ENCODE results near the gene HTR1D. TPM values are rescaled to one million over a fixed set of nuclear protein-coding genes. Genes with fewer than 3 reads are reported as not detected.

Gene HTR1D
- total and polyA plus RNA-seq, 12 donors = 0.03 to 0.06 TPM; not detected in 10

GRCh38 chr1:23188434-23188884 lies 28.8 kb downstream of the HTR1D start:
- DNase-seq = no peak
- WGBS, 4 donors = 72 to 82% (median 76%) methylated on average over 4 to 6 of the region's 6 CpGs
- Histone ChIP-seq H3K4me3 (no peak overlapping the region), H3K27me3 (no peaks in the 10 kb centered on the region), H3K9me3 (replicated peaks in 1 of 3) (no peaks in the 10 kb centered on the region), H3K36me3 (replicated peaks in 1 of 2) (no peaks in the 10 kb centered on the region), H3K27ac (no peak overlapping the region), H3K4me1 (replicated peaks in 1 of 2) (peaks cover 0 to 5% of the 10 kb centered on the region in 2 donors)
- TF ChIP-seq POLR2A (IDR thresholded peaks at IDR 0.05) (no peak), CTCF (IDR thresholded peaks at IDR 0.05) (no peak)
- intact Hi-C loops (cut with DNase I) = loop anchor here in 1 of 2 donors (5.0 kb wide), 1 partner anchor 211 kb away; no protein-coding TSS in a partner anchor

GRCh38 chr1:23187637-23188036 lies 29.7 kb downstream of the HTR1D start:
- WGBS, 4 donors = 72 to 85% (median 74%) methylated on average over 2 to 5 of the region's 5 CpGs
- intact Hi-C loops (cut with DNase I) = loop anchor here in 1 of 2 donors (5.0 kb wide), 1 partner anchor 210 kb away; no protein-coding TSS in a partner anchor
- Histone ChIP-seq H3K27me3 (no peaks in the 10 kb centered on the region), H3K36me3 (replicated peaks in 1 of 2) (no peaks in the 10 kb centered on the region), H3K9me3 (replicated peaks in 1 of 3) (no peaks in the 10 kb centered on the region), H3K4me1 (replicated peaks in 1 of 2) (peaks cover 0 to 5% of the 10 kb centered on the region in 2 donors), H3K27ac (no peak overlapping the region), H3K4me3 (no peak overlapping the region)
- TF ChIP-seq CTCF (IDR thresholded peaks at IDR 0.05) = no peak
- no peak for TF ChIP-seq POLR2A (IDR thresholded peaks at IDR 0.05)
- no peak for DNase-seq

GRCh38 chr1:23185381-23185780 lies 31.9 kb downstream of the HTR1D start:
- no peak for TF ChIP-seq CTCF (IDR thresholded peaks at IDR 0.05)
- no peak for TF ChIP-seq POLR2A (IDR thresholded peaks at IDR 0.05)
- WGBS, 4 donors = 48 to 68% (median 60%) methylated on average over 4 of the region's 4 CpGs
- Histone ChIP-seq H3K27me3 (no peaks in the 10 kb centered on the region), H3K4me1 (replicated peaks in 1 of 2) (peaks cover 0 to 5% of the 10 kb centered on the region in 2 donors), H3K27ac (no peak overlapping the region), H3K36me3 (replicated peaks in 1 of 2) (no peaks in the 10 kb centered on the region), H3K4me3 (no peak overlapping the region), H3K9me3 (replicated peaks in 1 of 3) (no peaks in the 10 kb centered on the region)
- no peak for DNase-seq
- intact Hi-C loops (cut with DNase I) = loop anchor here (2.0 to 5.0 kb wide), 3 partner anchors 87 to 209 kb away; no protein-coding TSS in a partner anchor

- H3K27ac ChIP-seq = no peak overlapping the region
- intact Hi-C loops (cut with DNase I) = loop anchor here (2.0 to 5.0 kb wide), 3 partner anchors 86 to 208 kb away; no protein-coding TSS in a partner anchor
These were observed 32.9 kb downstream of the HTR1D start for GRCh38 chr1:23184212-23184934.

More at GRCh38 chr1:23184212-23184934, 32.9 kb downstream of the HTR1D start:
- no peak for TF ChIP-seq POLR2A (IDR thresholded peaks at IDR 0.05)
- TF ChIP-seq CTCF (IDR thresholded peaks at IDR 0.05) = peak; percentile 86 to 98 (median 92)
- H3K4me3 ChIP-seq = peak overlapping the region in 2 of 4 donors; percentile 27 to 70
- 8 to 13% (median 10%) methylated on average over 7 to 10 of the region's 10 CpGs for WGBS, 4 donors
- peaks cover 0 to 5% of the 10 kb centered on the region in 2 donors for H3K4me1 ChIP-seq (replicated peaks in 1 of 2)
- H3K36me3 ChIP-seq (replicated peaks in 1 of 2) = no peaks in the 10 kb centered on the region
- H3K27me3 ChIP-seq = no peaks in the 10 kb centered on the region
- H3K9me3 ChIP-seq (replicated peaks in 1 of 3) = no peaks in the 10 kb centered on the region
- peak in 3 of 7 donors; percentile 25 to 41 (median 33) for DNase-seq
